Right cardiac atrium (tissue), 5 donors: ENCODE data around the gene LYZL4. TPM values are rescaled to one million over a fixed set of nuclear protein-coding genes. Genes with fewer than 3 reads are reported as not detected.

Experiments used
- ATAC-seq, 2 donors: fragments of 200-7000 bp; cut with Tn5 transposase; one replicate each; pipeline versions ENCODE4 v1.8.0 to v1.9.1; 2020; ENCODE audit warnings: moderate library complexity in 2 of 2, mild to moderate bottlenecking in 1 of 2
- DNase-seq, 3 donors: peaks; one replicate each; pipeline ENCODE4 v3.0.0-alpha.2; 2020
- H3K27ac ChIP-seq: one replicate; pipeline ENCODE4 v1.5.1; 2013; ENCODE audit warnings: mild to moderate bottlenecking, low read length, control low read depth, moderate library complexity
- H3K27me3 ChIP-seq: one replicate; pipeline ENCODE4 v1.6.1; 2013; ENCODE audit not compliant: control insufficient read depth, insufficient read depth
- H3K4me1 ChIP-seq: one replicate; pipeline ENCODE4 v1.6.1; 2013; ENCODE audit warnings: low read length; ENCODE audit not compliant: control insufficient read depth, insufficient read depth
- H3K4me3 ChIP-seq: one replicate; pipeline ENCODE4 v1.5.1; 2013; ENCODE audit warnings: low read length, control low read depth
- H3K9me3 ChIP-seq: one replicate; pipeline ENCODE4 v1.6.1; 2013; ENCODE audit warnings: low read length; ENCODE audit not compliant: control insufficient read depth
- WGBS: extraction: QIAGEN DNeasy Blood & Tissue Kit; methylation state at CpG from one replicate; pipeline ENCODE4 v1.1.7; 2013; 5-methylcytosine and 5-hydroxymethylcytosine counted together
- intact Hi-C, 4 donors: fragments of 100-400 bp; cut with DNase I; formaldehyde crosslinking; loops; one replicate each; pipeline versions ENCODE4 v1.11.0 to v1.14.0; 2022 to 2023
- polyA plus RNA-seq: library from polyadenylated mRNA; stranded (reverse); fragments of 200-250 nt; gene quantifications from one replicate; pipeline ENCODE4 v1.2.3, GENCODE V29; 2013
- total RNA-seq, 4 donors: library from RNA; stranded (reverse); fragmentation: NEBNext Ultra II Directional; extraction: Animal tissue kit (Norgen Biotek cat#: 25700); gene quantifications; one replicate each; pipeline ENCODE4 v1.2.1, GENCODE V29; 2021
- donor health status: healthy with polysubstance abuse.
- donor health status: DM: no; HTN: yes; CAD: no.
- donor health status: DM: no; HTN: no; CAD: no.
- donor health status: DM: no; HTN: yes; CAD: no; lungs with severe emphysema.
- donor health status: DM: yes; HTN: yes; CAD: no.

LYZL4 gene
- total and polyA plus RNA-seq, 5 donors, result not detected

DNA sequence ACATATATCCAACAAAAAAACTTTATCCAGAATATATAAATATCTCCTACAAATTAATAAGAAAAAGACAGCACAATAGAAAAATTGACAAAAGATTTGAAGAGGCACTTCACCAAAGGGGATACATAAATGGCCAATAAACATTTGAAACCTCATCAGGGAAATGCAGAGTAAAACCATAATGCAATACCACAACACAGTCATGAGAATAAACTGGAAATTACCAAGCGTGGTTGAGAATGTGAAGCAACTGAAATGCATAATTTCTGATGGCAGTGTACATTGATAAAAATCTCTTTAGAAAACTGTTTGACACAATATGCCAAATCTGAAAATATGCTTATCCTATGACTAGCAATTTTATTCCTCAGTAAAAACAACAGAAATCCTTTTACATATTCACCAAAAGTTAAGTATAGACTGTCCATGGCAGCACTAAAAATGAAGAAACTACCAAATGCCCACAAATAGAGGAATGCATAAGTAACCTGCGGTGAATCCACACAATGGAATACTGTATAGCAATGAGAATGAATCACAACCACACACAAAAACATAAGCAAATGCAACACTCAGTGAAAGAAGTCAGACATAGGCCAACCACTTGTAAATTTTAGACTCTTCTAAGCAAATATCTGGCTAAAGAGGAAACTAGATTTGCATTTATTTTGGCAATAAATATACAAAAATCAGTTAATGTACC is 7.9 kb downstream of the LYZL4 start:
- no peak overlapping the region for H3K4me3 ChIP-seq
- DNase-seq (no peak), ATAC-seq (no peak)
- no peaks in the 10 kb centered on the region for H3K27me3 ChIP-seq
- no peaks in the 10 kb centered on the region for H3K9me3 ChIP-seq
- WGBS, result 93% methylated on average over 2 of the region's 2 CpGs
- intact Hi-C loops, result no loop called here
- H3K27ac ChIP-seq, result no peak overlapping the region
- no peaks in the 10 kb centered on the region for H3K4me1 ChIP-seq

DNA sequence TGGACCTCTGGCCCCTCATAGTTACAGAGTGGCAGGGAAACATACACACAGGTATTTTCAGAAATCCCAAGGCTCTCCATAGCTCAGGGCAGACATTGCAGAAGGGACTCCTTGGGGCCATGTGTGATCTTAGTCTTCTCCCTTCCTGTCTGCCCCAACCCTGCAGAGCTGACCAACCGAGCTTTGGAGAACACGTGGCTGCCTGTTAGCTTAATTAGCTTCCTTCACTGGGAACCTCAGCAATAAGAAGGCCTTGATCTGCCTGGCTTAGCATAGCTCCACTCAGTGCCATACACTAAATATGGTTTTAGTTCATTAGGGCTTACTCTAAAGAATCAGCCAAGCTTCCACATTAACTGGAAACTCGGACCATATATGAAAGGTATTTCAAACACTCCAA is 12.3 kb downstream of the LYZL4 start:
- no peak for ATAC-seq
- WGBS, result 73% methylated on average over 3 of the region's 3 CpGs
- no peak overlapping the region for H3K4me3 ChIP-seq
- H3K9me3 ChIP-seq, result no peaks in the 10 kb centered on the region
- no peak overlapping the region for H3K27ac ChIP-seq
- H3K4me1 ChIP-seq, result no peaks in the 10 kb centered on the region
- DNase-seq, result no peak
- intact Hi-C loops, result no loop called here
- no peaks in the 10 kb centered on the region for H3K27me3 ChIP-seq

DNA sequence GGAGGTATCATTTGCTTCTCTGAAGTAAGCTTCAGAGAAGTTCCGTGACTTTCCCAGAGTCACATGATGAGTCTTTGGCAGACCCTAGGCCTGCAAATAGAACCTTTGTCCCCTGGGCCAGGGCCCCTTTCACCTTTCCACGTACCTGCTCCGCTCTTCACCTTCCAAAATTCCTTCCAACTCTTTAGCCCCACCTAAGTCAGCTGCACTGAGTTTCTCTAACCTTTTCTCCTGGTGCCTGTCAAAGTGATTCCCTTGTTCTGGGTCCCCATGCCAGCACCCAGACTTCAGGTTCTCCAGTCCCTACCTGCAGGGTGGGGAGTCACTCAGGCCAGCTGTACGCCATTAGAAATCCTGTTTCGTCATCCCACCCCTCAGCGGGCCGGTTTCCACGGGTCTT is 12.8 kb downstream of the LYZL4 start:
- intact Hi-C loops, result no loop called here
- H3K27ac ChIP-seq, result no peak overlapping the region
- no peak for ATAC-seq
- H3K9me3 ChIP-seq, result no peaks in the 10 kb centered on the region
- no peaks in the 10 kb centered on the region for H3K27me3 ChIP-seq
- H3K4me1 ChIP-seq, result no peaks in the 10 kb centered on the region
- 94% methylated on average over 8 of the region's 8 CpGs for WGBS
- DNase-seq, result no peak
- no peak overlapping the region for H3K4me3 ChIP-seq

DNA sequence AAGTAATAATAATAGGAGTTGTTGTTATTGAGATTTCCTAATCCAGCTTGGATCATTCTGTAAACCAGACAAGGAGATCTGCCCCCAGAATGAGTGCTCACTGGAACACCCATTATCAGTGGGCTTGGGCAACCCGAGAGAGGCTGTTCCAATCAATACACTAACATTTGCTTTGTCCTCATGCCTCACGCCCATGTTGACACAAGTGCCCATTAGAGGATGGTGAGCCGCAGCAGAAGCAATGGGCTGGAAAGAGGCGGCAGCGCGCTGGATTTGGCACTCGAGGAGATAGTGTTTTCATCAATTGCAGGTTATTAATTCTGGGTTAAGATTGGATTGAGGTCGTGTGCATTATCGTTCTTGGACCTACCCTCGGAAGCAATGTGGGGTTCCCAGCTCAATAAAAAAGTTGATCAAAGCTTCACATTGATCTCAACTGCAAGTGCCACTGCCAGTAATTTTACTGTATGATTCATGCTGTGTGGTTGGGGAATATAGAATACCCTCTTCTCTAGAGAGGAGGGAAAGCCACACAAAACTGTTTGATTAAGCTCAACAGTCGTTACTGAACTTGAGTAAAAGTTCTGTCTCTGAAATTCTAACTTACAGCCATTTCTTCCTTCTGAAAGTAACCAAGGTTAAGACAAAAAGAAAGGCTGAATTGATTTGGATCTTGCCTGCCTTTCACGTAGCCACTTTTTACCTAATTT is 15.7 kb downstream of the LYZL4 start:
- no peak overlapping the region for H3K27ac ChIP-seq
- 83% methylated on average over 12 of the region's 12 CpGs for WGBS
- H3K9me3 ChIP-seq, result no peaks in the 10 kb centered on the region
- intact Hi-C loops, result no loop called here
- H3K4me1 ChIP-seq, result no peaks in the 10 kb centered on the region
- no peak overlapping the region for H3K4me3 ChIP-seq
- no peak for DNase-seq
- no peaks in the 10 kb centered on the region for H3K27me3 ChIP-seq
- ATAC-seq, result no peak

DNA sequence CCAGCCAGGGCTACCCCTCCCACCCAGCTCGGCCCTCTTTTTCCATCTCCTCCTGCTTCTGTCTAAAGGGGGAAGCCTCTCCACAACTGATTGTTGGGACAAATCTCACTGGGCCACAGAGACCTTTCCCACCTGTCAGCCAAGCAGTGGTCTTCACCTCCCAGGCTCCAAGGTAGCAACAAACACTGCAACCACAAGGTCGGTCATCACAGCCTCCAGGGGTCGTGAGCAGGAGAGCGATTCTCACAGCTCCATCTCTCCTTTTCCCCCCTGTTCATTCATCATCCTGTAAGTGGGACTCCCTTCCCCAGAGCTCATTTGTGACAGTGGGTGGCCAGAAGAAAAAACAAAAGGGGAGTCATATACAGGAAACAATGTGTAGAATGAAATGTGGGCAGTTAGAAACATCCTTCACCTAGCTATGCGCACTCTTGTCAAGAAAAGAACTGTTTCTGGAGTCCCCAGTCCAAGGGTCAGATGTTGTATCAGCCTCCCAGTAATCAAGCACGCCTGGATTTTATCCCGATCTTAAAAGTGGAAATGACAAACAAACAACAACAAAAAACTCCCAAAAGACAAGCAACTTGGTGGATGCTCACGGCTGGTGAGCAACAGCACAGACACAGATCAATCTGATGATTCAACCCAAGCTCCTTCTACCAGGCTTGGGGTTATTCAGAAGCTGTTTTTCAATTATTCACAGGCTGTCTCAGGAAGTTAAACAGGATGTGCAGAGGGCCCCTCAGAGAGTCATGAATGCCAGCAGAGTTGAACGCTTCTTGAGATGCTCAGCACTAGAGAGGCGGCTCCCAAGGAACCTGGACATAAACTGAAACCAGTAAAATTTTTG is 22.4 kb downstream of the LYZL4 start:
- no peaks in the 10 kb centered on the region for H3K27me3 ChIP-seq
- H3K9me3 ChIP-seq, result no peaks in the 10 kb centered on the region
- DNase-seq (no peak), ATAC-seq (no peak)
- H3K4me1 ChIP-seq, result no peaks in the 10 kb centered on the region
- no peak overlapping the region for H3K4me3 ChIP-seq
- 64% methylated on average over 10 of the region's 10 CpGs for WGBS
- intact Hi-C loops, result no loop called here
- no peak overlapping the region for H3K27ac ChIP-seq

DNA sequence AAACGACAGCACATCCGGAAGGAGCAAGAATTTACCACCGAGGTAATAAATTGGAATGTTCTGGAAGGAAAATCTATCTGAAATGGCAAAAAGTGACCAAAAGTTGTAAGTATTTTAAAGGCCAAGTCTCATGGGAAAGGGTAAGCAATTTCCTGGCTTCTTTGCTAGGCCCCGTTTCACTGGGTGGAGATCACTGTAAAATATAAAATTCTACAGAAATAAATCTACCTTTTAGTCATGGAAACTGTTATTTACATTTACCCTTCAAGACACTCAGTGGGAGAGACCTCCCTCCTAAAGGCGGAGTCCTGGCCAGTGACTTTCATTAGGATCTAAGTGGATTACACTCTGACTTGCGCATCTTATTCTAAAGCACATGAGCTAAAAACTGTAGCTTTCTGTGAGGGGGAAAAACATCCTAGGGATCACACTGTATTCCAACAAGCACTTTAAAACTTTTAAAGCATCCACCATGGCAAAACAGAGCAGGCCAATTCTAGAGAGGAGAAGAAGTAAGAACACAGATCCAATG is 28.8 kb downstream of the LYZL4 start:
- Histone ChIP-seq H3K4me1 (no peaks in the 10 kb centered on the region), H3K4me3 (no peak overlapping the region), H3K27me3 (no peaks in the 10 kb centered on the region), H3K27ac (no peak overlapping the region), H3K9me3 (no peaks in the 10 kb centered on the region)
- WGBS, result 87% methylated on average over 6 of the region's 6 CpGs
- ATAC-seq, result no peak
- intact Hi-C loops, result no loop called here
- DNase-seq, result no peak

DNA sequence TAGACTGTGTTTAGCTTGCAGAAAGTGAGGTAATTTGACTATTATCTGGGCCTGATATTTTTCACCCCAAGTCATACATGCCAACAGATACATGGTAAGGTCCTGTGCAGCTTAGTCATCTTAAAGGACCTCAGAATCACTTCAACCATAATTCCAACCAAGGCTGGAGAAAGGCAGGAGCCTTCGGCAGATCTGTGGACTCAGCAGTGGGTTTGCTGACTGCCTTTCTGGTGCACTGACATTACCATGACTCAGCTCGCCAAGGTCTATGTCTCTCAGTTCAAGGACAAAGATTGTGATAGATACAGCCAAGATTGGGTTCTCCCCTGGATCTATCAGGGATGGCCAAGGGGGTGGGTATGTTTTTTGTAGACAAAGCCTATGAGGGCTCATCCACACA is 32.7 kb downstream of the LYZL4 start:
- H3K4me1 ChIP-seq, result no peaks in the 10 kb centered on the region
- H3K4me3 ChIP-seq, result no peak overlapping the region
- DNase-seq (no peak), ATAC-seq (no peak)
- no peaks in the 10 kb centered on the region for H3K9me3 ChIP-seq
- H3K27ac ChIP-seq, result no peak overlapping the region
- WGBS, result 92% methylated on average over 2 of the region's 2 CpGs
- no peaks in the 10 kb centered on the region for H3K27me3 ChIP-seq
- intact Hi-C loops, result no loop called here

DNA sequence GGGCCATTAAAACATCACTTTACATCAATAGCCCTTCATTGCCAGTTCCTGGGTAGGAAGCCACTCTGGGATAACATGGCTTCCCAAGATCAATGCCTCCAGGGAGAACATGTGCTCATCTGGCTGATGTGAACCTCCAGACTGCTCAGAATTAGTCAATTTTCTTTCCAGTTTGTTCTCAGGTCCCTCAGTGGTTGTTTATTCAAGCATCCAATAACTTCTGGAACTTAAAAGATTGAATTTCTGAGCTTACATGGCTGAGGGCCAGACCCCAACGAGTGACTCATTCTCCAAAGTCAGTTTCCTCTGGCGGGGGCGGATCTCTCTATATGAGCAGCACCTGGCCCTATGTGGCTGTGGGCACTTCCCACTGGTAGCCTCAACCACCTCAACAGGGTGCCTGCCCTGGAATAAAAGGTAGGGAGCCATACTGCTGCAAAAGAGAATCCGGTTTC is 34.0 kb downstream of the LYZL4 start:
- no peaks in the 10 kb centered on the region for H3K27me3 ChIP-seq
- no peak overlapping the region for H3K27ac ChIP-seq
- no peaks in the 10 kb centered on the region for H3K9me3 ChIP-seq
- DNase-seq (peak; percentile 43 to 70 (median 54)), ATAC-seq (no peak)
- 43% methylated on average over 4 of the region's 4 CpGs for WGBS
- H3K4me3 ChIP-seq, result no peak overlapping the region
- intact Hi-C loops, result no loop called here
- no peaks in the 10 kb centered on the region for H3K4me1 ChIP-seq

DNA sequence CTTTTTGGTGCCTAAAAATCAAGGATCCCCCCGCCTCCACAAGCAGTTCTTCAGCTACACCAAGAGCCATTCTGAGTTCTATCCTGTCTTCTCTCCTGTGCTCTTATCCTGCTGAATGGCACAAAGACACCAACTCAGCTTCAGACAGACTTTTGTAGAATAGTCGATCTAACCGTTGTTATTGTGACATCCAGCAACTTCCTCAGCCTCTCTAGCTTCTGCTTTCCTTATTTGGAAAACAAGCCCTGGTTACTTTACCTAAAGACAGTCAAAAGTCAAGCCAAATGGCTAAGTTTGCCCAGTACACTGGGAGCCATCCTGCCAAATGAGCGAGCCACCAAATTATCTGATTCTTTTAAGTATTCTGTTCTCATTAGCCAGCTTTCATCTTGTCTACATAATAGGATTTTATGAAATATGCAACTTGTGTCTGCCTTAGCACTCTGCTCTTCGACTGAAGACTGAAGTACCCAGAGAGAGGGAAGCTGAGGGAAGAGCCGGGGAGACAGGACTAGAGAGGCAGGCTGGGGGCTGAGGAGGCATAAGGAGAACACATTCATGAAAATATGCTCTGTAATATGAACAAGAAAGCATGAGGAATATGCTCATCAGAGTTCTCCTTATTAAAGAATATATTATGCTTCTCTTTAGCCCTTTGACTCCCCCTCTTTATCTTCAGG is 35.1 kb downstream of the LYZL4 start:
- whole genome bisulfite sequencing, result 60% methylated on average over 6 of the region's 6 CpGs
- no peak for ATAC-seq
- no peak overlapping the region for H3K27ac ChIP-seq

DNA sequence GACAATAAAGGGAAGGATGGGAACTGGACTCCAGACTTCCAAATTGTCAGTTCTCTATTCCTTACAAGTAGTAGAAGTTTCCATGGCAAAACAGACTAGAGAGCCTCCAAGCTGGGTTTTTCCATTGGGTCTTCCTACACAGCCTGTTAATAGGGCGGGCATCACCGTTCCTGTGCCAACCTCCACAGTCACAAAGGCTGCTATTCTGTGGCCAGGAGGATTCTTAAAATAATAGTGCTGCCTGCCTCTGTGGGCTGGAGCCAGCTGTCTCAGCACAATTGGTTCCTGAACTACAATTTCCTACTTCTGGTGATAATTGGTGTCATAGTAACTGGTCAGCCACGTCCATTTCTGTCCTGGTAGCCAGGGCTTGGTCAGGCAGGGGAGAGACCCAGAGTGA is 38.6 kb downstream of the LYZL4 start:
- DNase-seq (peak in 1 of 3 donors; percentile 46), ATAC-seq (no peak)
- 60% methylated on average over 3 of the region's 3 CpGs for WGBS
- no peaks in the 10 kb centered on the region for H3K27me3 ChIP-seq
- intact Hi-C loops, result no loop called here
- H3K4me1 ChIP-seq, result no peaks in the 10 kb centered on the region
- H3K9me3 ChIP-seq, result no peaks in the 10 kb centered on the region
- no peak overlapping the region for H3K4me3 ChIP-seq
- no peak overlapping the region for H3K27ac ChIP-seq

More for the DNA sequence above, 35.1 kb downstream of the LYZL4 start:
- H3K27me3 ChIP-seq, result no peaks in the 10 kb centered on the region
- no peaks in the 10 kb centered on the region for H3K4me1 ChIP-seq
- H3K4me3 ChIP-seq, result no peak overlapping the region
- intact Hi-C loops, result no loop called here
- DNase-seq, result no peak
- no peaks in the 10 kb centered on the region for H3K9me3 ChIP-seq
